ENCODE measurements around the gene KCNC2.

DNA sequence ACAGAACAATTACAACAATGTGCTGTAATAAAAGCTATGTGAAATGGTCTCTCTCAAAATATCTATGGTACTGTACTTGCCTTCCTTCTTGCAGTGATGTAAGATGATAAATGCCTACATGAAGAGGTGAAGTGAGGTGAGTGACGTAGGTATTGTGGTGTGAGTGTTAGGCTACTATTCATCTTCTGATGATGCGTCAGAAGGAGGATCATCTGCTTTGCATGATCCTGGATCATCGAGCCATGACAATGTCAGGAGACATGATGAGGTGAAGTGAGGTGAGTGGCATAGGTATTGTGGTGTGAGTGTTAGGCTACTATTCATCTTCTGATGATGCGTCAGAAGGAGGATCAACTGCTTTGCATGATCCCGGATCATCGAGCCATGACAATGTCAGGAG is 105.8 kb downstream of the KCNC2 start:
- TF ChIP-seq, protein P1, sequence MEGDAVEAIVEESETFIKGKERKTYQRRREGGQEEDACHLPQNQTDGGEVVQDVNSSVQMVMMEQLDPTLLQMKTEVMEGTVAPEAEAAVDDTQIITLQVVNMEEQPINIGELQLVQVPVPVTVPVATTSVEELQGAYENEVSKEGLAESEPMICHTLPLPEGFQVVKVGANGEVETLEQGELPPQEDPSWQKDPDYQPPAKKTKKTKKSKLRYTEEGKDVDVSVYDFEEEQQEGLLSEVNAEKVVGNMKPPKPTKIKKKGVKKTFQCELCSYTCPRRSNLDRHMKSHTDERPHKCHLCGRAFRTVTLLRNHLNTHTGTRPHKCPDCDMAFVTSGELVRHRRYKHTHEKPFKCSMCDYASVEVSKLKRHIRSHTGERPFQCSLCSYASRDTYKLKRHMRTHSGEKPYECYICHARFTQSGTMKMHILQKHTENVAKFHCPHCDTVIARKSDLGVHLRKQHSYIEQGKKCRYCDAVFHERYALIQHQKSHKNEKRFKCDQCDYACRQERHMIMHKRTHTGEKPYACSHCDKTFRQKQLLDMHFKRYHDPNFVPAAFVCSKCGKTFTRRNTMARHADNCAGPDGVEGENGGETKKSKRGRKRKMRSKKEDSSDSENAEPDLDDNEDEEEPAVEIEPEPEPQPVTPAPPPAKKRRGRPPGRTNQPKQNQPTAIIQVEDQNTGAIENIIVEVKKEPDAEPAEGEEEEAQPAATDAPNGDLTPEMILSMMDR (conservative IDR thresholded peaks at IDR 0.05 in 1 of 2, IDR thresholded peaks at IDR 0.05 in 1 of 2; ENCODE audit: extremely low read depth in 1 of 2, insufficient read depth in 1 of 2, low read depth in 1 of 2, low read length in 2 of 2): no peak
- no peak for TF ChIP-seq EZH2 (IDR thresholded peaks at IDR 0.05; ENCODE audit: borderline replicate concordance, low read length)

Data from mammary epithelial cell (primary cell).